Lung microvascular endothelial cell (primary cell): Measurements from ENCODE around the gene NOL11. TPM values are rescaled to one million over a fixed set of nuclear protein-coding genes. Genes with fewer than 3 reads are reported as not detected.
"Not testable (repeated sequence)": the region's sequence is repeated elsewhere in the genome, so short reads cannot be mapped to it uniquely, and the experiment has no call there.

Experiments
- DNase-seq, 2 donors: peaks; one replicate each; pipeline versions ENCODE4 v3.0.0 to v3.0.0-alpha.2; 2010; ENCODE audit warnings: low read depth in 2 of 2
- total RNA-seq: library from RNA; depleted of rRNA; stranded (reverse); fragments of >200 nt; gene quantifications from 2 replicates; pipeline ENCODE4 v1.2.1, GENCODE V29; 2014

The NOL11 gene
- total RNA-seq, 1 donor from 2014 or later, result 25.6 TPM

DNA sequence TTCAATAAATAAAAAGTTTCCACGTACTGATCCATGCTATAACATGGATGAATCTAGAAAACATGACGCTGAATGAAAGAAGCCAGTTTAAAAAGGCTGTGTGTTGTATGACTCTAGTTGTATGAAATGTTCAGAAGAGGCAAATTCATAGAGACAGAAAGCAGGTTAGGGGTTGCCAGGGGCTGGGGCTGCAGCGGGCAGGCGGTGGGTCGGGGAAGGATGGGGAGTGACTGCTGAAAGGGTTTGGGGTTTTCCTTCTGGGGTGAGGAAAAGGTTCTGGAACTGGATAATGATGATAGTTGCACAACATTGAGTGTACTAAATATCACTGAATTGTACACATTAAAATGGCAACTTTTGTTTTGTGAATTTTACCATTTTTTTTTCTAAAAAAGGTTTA, 36.3 kb downstream of the NOL11 start:
- DNase-seq, result no peak

DNA sequence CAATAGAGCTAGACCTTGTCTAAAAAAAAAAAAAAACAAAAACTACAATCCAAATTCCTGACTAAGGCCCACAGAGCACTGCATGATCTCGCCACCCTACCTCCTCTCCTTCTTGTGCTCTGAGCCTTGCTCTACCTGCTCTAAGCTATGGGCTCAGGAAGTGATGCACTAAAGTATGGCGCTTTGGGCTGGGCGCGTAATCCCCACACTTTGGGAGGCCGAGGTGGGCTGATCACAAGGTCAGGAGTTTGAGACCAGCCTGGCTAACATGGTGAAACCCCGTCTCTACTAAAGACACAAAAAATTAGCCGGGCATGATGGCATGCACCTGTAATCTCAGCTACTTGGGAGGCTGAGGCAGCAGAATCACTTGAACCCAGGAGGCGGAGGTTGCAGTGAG, 37.0 kb downstream of the NOL11 start:
- not testable (repeated sequence) for DNase-seq

- not testable (repeated sequence) for DNase-seq
Observed at GRCh38 chr17:67756766-67757165, 39.0 kb downstream of the NOL11 start.

- peak in 1 of 2 donors; percentile 38 for DNase-seq
Observed at GRCh38 chr17:67759355-67760171, 41.8 kb downstream of the NOL11 start.

DNA sequence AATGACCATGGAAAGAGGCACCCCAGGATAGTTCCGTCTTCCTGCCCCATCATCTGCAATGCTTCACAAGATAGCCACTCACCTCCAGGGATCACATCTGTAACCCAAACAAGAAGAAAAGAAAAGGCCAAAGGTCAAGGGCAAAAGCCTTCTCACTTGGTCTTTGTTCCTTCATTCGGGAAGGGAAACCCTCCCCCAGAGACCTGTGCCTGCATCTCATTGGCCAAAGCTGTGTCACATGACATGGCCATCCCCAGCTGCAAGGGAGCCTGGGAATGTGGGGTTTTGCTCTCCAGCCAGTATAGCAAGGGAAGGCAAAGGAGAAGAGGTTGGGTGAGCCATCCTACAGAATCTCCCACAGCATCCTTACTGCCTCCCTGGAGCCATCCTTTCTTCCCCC, 47.9 kb downstream of the NOL11 start:
- no peak for DNase-seq

DNA sequence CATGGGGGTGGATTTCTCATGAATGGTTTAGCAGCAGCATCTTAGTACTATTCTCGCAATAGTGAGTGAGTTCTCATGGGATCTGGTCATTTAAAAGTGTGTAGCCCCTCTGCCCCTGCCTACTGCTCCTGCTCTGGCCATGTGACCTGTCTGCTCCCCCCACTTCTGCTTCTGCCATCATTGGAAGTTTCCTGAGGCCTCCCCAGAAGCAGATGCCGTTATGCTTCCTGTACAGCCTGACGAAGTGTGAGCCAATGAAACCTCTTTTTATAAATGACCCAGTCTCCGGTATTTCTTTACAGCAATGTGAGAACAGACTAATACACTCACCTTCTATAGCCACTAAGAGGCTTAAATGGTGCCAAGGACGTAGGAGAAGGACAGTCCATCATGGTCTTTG, 51.5 kb downstream of the NOL11 start:
- DNase-seq, result no peak

DNA sequence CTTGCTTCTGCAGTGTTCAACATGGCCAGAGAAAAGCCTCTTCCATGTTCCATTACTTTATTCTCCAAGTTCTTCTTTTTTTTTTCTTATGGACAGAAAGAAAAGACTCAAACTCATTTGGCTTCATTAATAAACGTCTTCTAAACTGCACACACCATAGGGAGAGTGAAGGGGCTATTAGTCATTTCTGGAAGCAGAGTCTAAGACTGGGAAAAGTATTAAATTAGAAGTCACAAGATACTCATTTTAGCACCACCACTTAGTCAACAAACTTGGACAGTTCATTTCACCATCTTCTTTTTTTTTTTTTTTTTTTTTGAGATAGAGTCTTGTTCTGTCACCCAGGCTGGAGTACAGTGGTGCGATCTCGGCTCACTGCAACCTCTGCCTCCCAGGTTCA, 52.8 kb downstream of the NOL11 start:
- no peak for DNase-seq

DNA sequence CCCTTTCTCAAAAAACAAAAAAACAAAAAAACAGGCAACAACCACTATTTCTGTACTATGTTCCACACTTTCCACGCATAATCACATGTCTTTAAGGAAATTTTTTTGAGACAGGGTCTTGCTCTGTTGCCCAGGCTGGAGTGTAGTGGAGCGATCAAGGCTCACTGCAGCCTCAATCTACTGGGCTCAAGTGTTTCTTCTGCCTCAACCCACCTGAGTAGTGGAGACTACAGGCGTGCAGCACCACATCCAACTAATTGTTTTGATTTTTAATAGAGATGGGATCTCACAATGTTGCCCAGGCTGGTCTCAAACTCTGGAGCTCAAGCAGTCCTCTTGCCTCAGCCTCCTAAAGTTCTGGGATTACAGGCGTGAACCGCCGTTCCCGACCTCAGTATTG, 54.9 kb downstream of the NOL11 start:
- no peak for DNase-seq

DNA sequence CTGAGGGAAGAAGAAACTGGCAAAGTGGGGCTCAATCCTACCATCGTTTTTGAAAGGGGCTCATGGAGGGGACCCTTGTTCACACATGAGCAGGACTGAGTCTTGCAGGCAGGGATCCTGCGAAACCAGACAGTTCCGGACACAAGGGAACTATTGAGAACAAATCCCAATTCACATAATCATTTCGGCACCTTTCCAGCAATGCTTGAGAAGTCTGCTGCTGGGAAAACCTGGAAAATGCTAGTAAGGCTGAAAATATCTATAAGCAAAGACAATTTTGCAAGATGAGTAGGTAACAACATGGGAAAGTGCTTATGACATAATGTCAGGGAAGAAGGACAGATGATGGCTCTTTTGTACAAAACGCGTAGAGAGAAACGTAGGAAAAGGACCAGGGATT, 55.5 kb downstream of the NOL11 start:
- DNase-seq, result no peak

GRCh38 chr17:67779098-67779672, 61.4 kb downstream of the NOL11 start:
- peak; percentile 45 to 79 for DNase-seq

DNA sequence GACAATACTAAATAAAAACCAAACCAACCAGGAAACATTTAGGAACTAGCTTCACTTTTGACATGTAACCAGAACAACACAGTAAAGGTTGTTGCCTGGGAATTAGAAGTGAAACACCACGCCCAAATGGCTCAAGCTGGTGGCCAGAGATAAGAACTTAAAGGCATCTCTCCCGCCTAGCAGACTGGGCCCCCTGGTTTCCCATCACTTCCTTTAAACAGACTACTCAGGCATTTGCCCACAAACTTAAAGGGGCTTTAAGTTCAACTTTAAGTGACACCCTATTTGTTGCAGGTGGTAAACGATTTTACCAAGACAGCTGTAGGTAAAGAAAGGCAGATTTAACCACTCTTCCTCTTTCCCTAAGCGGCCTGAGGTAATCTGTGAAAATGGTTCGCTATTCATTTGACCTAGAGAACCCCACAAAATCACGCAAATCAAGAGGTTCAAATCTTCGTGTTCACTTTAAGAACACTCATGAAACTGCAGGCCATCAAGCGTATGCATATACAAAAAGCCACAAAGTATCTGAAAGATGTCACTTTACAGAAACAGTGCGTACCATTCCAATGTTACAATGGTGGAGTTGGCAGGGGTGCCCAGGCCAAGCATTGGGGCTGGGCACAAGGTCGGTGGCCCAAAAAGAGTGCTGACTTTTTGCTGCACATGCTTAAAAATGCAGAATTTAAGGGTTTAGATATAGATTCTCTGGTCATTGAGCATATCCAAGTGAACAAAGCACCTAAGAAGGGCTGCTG, 66.8 kb downstream of the NOL11 start:
- DNase-seq, result peak in 1 of 2 donors; percentile 51

- no peak for DNase-seq
Observed at GRCh38 chr17:67785122-67785477, 67.4 kb downstream of the NOL11 start.

DNA sequence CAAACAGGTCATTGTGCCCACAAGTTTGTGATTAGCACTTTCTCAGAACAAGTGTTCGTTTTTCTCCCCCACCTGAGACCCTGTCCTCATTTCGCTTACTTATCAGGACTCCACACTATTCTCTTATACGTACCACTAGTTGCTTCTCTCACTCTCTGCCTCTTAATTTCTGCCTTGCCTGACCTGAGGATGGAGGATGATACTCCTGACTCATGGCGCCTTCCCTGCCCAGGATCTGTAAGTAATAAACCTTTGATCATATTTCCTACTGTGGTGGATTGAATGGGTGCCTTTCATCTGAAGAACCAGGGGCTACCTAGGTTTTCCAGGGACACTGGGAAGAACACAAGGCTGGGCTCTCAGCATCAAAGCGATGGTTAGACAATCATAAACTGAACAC, 67.8 kb downstream of the NOL11 start:
- no peak for DNase-seq

Other genes starting within 250 kb of the NOL11 start
- 18.3 and 31.3 TPM in 2 replicates for gene BPTF, start 107.6 kb downstream of the NOL11 start, total RNA-seq